SK-MEL-5 (cell line): Measurements from ENCODE around the gene MPHOSPH9. TPM values are rescaled to one million over a fixed set of nuclear protein-coding genes. Genes with fewer than 3 reads are reported as not detected.

Source experiments
- DNase-seq: peaks from one replicate; pipeline ENCODE4 v3.0.0-alpha.2; 2016; ENCODE audit warnings: low read depth, low spot score
- in situ Hi-C: cut with HindIII; loops from 2 replicates; pipeline ENCODE4 v1.10.0; 2016; ENCODE audit warnings: low sequenced_read_pairs, high pct_unique_total_duplicates, low pct_unique_long_range_greater_than_20kb
- total RNA-seq: library from RNA; depleted of rRNA; stranded (reverse); fragments of >200 nt; shearing (Covaris generic); gene quantifications from 2 replicates; pipeline ENCODE4 v1.2.3, GENCODE V29; 2014

Gene MPHOSPH9
- total RNA-seq, 1 experiment from 2014 or later = 54.9 TPM

DNA sequence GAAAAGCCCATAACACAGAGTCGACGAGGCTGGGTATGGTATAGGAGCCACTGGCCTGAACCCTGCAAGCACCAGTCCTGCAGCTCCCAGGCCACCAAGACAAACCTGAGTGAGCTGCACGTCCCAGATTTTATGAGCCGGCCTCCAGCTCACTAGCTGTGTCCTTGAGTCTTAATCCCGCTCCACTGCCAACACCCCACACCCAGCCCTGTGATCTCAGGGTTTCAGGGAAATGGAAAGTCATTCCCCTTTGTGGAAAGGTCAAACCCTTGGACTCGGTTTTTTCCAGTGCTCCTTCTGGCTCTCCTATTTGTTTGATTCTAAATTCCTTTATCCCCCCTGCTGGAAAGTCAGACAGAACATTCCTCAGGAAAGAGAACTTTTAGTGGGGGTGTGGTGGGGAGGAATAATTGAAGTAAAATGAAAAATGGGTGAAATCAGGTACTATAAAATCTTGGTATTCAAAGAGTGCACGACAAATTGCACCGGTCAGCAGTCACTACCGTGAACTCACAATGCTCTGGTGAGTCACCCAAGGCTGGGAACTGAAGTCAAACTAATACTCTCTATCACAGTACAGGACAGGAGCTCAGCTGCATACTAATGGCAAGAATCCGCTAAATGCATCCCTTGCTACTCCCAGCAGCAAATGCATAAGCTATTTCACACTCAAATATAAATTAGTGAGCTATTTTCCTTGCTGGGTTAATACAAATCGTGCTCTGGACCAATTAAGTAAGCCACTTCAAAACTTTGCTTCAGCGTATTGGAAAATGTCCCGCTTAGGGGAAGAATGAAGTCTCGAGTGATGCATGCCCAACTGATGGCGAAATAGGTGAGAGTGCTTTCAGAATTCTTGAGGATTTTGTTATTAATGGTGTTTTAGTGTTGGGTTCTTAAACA, 91.1 kb downstream of the MPHOSPH9 start:
- in situ Hi-C loops = no loop called here
- DNase-seq = peak; percentile 22

- no peak for DNase-seq
- in situ Hi-C loops = no loop called here
These were observed 92.0 kb downstream of the MPHOSPH9 start for GRCh38 chr12:123140676-123141614.

GRCh38 chr12:123139926-123140675, 92.8 kb downstream of the MPHOSPH9 start:
- no peak for DNase-seq
- in situ Hi-C loops = no loop called here

DNA sequence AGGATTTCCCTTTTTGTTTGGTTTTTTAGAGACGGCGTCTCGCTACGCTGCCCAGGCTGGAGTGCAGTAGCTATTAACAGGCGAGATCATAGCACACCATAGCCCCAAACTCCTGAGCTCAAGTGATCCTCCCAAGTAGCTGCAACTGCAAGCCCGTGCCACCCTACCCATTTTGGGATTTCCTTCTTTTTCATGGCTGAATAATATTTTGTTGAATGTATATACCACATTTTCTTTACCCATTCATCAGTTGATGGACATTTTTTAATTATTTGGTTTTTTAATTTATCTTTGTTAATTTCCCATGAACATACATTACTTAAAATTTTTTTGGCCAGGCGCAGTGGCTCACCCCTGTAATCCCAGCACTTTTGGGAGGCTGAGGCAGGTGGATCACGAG, 97.3 kb downstream of the MPHOSPH9 start:
- no peak for DNase-seq
- in situ Hi-C loops = no loop called here

DNA sequence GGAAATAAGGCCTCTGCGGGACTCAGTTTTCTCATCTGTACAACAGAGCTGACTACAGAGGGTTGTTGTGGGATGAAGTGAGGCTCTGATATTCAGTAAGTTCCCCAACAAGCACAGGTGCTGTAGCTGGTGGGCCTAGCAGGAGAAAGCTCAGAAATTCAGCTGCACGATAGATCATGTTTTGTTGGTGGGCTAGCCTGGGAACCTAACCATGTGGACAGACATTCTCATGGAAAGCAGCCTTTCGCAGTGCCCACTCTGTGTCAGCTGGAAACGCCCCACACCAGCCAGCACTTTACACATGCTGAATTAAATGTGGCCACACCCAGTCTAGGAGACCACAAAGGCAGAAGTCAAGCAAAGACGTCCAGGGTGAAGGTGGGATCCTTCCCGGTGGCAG, 98.1 kb downstream of the MPHOSPH9 start:
- DNase-seq = no peak
- in situ Hi-C loops = no loop called here

DNA sequence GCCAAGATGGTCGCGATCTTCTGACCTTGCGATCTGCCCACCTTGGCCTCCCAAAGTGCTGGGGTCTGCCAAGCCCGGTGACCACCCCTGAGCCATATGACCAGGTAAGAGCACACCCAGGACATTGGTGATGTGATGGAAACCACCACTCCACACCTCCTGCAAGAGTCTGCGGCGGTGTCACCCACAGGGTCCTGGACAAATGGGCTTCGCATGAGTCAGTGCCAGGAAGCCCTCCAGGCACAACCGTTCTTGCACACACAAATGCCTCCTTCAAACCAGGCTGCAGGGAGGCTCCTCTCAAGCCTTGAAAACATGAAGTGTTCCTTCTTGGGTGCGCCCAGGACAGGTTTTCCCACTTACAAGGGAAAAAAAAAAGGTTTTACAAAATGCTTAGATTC, 98.7 kb downstream of the MPHOSPH9 start:
- peak; percentile 54 for DNase-seq
- in situ Hi-C loops = no loop called here

DNA sequence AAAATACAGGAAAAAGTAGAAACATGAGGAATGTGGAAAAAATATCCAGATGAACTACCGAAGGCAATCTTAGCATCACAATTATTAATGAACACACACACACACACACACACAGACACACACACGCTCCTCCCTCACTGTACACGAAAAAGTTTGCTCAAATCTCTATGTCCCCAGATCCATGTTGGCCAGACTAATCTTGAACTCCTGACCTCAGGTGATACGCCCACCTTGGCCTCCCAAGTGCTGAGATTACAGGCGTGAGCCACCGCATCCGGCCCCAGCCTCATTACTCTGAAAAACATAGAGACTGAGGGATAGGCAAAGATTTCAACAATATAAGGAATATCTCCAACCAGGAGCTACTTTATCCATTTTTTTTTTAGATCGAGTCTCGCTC, 99.2 kb downstream of the MPHOSPH9 start:
- in situ Hi-C loops = no loop called here
- DNase-seq = no peak

DNA sequence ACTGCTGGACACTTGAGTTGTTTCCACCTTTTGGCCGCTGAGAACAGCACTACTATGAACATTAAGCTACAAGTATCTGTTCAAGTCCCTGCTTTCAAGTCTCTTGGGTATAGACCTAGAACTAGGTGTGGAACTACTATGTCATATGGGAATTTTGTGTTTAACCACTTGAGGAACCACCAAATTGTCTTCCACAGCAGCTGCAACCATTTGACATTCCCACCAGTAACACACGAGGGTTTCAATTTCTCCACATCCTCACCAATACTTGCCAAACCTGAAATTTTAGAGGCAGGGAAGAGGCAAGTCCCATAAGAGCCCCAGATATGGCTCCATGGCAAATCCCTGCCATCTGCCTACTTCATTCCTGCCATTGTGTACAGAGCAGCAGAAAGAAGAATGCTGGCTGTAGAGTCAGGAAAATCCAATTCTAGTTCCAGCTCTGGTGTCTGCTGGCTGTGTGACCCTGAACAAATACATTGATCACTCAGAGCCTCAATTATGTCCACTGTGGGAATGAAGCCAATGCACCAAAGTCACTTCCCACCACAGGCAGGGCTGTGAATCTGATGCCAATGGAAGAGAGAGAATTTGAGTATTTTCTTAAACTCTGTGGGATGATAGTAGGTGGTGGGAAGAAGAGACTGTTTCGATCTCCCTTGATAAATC, 99.9 kb downstream of the MPHOSPH9 start:
- DNase-seq = no peak
- in situ Hi-C loops = no loop called here

GRCh38 chr12:123131879-123132402, 101.0 kb downstream of the MPHOSPH9 start:
- DNase-seq = no peak
- in situ Hi-C loops = no loop called here

DNA sequence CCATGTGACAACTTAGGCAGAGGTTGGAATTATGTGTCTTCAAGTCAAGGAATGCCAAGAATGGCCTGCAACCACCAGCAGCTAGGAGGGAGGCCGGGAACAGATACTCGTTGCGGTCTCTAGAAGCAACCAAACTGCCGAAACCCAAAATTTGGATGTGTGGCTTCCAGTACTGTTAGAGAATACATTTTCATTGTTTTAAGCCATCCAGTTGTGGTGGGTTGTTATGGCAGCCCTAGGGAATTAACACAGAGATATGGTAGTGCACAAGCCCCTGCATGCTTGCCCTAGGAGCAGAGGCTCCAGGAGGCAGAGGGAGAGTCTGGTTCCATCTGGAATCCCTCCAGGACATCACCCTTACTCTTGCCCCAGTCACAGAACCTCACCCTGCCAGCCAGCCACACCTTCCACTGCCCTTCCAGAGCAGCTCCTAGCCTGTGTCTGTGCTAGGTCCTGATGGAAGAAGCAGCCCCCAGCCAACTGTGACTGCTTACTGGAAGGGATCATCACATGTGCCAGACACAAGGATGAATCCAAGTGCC, 101.6 kb downstream of the MPHOSPH9 start:
- no peak for DNase-seq
- in situ Hi-C loops = no loop called here

- in situ Hi-C loops = no loop called here
- DNase-seq = no peak
These were observed 103.3 kb downstream of the MPHOSPH9 start for GRCh38 chr12:123129621-123130020.

- DNase-seq = no peak
- in situ Hi-C loops = no loop called here
These were observed 105.8 kb downstream of the MPHOSPH9 start for GRCh38 chr12:123127182-123127495.

DNA sequence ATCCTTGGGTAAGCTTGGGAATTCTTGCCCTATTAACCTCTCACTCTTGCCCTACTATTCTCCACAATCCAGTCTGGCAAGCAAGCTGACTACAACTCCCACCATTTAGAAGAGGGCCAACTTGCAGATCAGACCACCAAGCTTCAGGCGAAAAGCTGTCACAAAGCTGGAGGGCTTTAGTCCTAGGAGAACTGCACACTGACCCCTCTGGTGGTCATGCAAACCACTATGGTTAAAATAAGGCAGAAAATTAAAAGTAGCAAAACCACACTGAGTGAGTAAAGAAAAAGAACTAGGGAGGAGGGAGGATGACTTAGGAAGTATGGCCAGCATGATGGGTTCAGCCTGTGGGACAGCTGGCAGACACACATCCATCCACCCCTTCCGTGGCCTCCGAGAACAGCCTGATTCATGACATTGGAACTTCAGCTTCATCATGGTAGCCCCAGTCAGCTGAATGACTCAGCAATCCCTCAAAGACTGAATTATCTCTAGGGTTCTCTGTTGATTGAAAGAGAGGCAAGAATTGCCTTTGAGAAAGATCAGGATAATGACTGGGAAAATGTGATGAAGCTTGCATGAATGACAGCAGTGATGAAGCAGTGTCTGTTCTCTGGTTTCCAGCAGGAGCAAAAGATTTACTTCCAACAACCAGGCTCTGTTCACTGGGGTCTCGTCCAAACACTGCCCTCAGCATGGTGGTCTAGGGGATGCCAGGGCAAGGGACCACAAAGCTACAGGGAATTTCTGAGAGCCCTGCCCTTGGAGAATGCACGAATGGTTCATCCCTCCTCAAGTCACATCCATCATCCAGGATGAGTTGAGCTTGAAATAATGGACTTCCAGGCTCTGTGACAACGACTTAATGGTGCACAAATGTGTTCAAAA, 106.4 kb downstream of the MPHOSPH9 start:
- in situ Hi-C loops = no loop called here
- peak; percentile 85 for DNase-seq

DNA sequence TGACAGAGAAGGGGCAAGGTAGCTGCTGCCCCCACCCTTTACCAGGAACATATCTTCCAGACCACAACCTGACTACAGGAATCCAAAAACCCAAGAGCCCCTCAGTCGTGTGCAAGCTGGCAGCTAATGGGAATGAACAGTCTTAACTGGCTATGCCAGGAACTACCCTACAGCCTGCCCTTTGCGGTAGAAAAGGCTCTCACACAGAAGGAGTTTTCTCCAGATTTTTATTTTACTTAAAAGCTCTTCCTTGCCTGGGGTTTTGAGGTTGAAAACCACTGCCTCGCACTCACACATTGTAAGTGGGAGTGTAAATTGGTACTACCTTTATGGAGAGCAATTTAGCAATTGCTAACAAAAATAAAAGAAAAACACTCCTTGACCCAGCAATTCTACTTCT, 110.3 kb downstream of the MPHOSPH9 start:
- in situ Hi-C loops = no loop called here
- no peak for DNase-seq

- in situ Hi-C loops = no loop called here
- DNase-seq = no peak
These were observed 111.3 kb downstream of the MPHOSPH9 start for GRCh38 chr12:123121670-123122069.

- no peak for DNase-seq
- in situ Hi-C loops = no loop called here
These were observed 112.3 kb downstream of the MPHOSPH9 start for GRCh38 chr12:123120452-123121166.
